Lung (tissue), 12 donors: ENCODE measurements around the gene CHAF1A. TPM values are rescaled to one million over a fixed set of nuclear protein-coding genes. Genes with fewer than 3 reads are reported as not detected.

Source experiments
- ATAC-seq: fragments of 200-7000 bp; cut with Tn5 transposase; one replicate; pipeline ENCODE4 v1.9.1; 2020; ENCODE audit warnings: moderate number of reproducible peaks; ENCODE audit not compliant: insufficient read depth, low FRiP score
- DNase-seq, 3 donors: peaks; one replicate each; pipeline ENCODE4 v3.0.0-alpha.2; 2013 to 2017
- H3K27ac ChIP-seq, 2 donors: one replicate each; pipeline ENCODE4 v1.5.1; 2013; ENCODE audit warnings: mild to moderate bottlenecking in 2 of 2, moderate library complexity in 2 of 2, control low read depth in 1 of 2, inconsistent platforms in 1 of 2, low read depth in 1 of 2, low read length in 1 of 2
- H3K27me3 ChIP-seq, 3 donors: one replicate each; pipeline ENCODE4 v1.5.1; 2013; ENCODE audit warnings: low read length in 2 of 3; ENCODE audit not compliant: control insufficient read depth in 3 of 3, insufficient read depth in 3 of 3
- H3K36me3 ChIP-seq, 4 donors: one replicate each; pipeline ENCODE4 v1.5.1; 2013; ENCODE audit warnings: low read length in 4 of 4, mild to moderate bottlenecking in 1 of 4, moderate library complexity in 1 of 4; ENCODE audit not compliant: control insufficient read depth in 4 of 4, insufficient read depth in 4 of 4
- H3K4me1 ChIP-seq, 5 donors: one replicate each; pipeline ENCODE4 v1.5.1; 2013; ENCODE audit warnings: low read length in 5 of 5, mild to moderate bottlenecking in 2 of 5, moderate library complexity in 1 of 5; ENCODE audit not compliant: control insufficient read depth in 5 of 5, insufficient read depth in 5 of 5
- H3K4me3 ChIP-seq: one replicate; pipeline ENCODE4 v1.5.1; 2013; ENCODE audit warnings: mild to moderate bottlenecking, control low read depth, moderate library complexity
- H3K9ac ChIP-seq, 2 donors: one replicate each; pipeline ENCODE4 v1.5.1; 2013; ENCODE audit warnings: low read length in 2 of 2, control low read depth in 1 of 2; ENCODE audit not compliant: insufficient read depth in 1 of 2
- H3K9me3 ChIP-seq, 4 donors: one replicate each; pipeline ENCODE4 v1.5.1; 2013; ENCODE audit warnings: low read length in 3 of 4, mild to moderate bottlenecking in 1 of 4, moderate library complexity in 1 of 4; ENCODE audit not compliant: control insufficient read depth in 4 of 4, insufficient read depth in 3 of 4
- CTCF ChIP-seq: IDR thresholded peaks from 2 replicates; pipeline ENCODE4 v1.5.1; 2012; ENCODE audit warnings: mild to moderate bottlenecking; ENCODE audit errors: control extremely low read depth, extremely low read depth
- WGBS, 2 donors: extraction: QIAGEN DNeasy Blood & Tissue Kit; methylation state at CpG; one replicate each; pipeline ENCODE4 v1.1.7; 2013; 5-methylcytosine and 5-hydroxymethylcytosine counted together
- polyA plus RNA-seq, 2 donors: library from polyadenylated mRNA; stranded (reverse); fragments of 200-250 nt; gene quantifications; one replicate each; pipeline ENCODE4 v1.2.1, GENCODE V29; 2013
- total RNA-seq, 2 donors: library from RNA; depleted of rRNA in 1 of 2; stranded (reverse); fragments of >200 nt in 1 of 2; gene quantifications; one replicate each; pipeline ENCODE4 v1.2.1, GENCODE V29; 2014 to 2021
- donor health status: control.
- donor health status: control.
- donor health status: Bipolar disorder and iron deficiency.
- donor health status: healthy.
- donor health status: DM: yes; HTN: yes; CAD: no.

CHAF1A gene
- total and polyA plus RNA-seq, 4 donors = 6.8 to 16.7 (median 8.7) TPM

- H3K4me1 ChIP-seq = peaks cover 0 to 27% (median 7%) of the 10 kb centered on the region in 5 donors
- TF ChIP-seq CTCF = no peak
- no peaks in the 10 kb centered on the region for H3K27me3 ChIP-seq
- WGBS, 2 donors = 88 to 90% methylated on average over 24 of the region's 24 CpGs
- peaks cover 10 to 61% (median 25%) of the 10 kb centered on the region in 4 donors for H3K36me3 ChIP-seq
- no peak overlapping the region for H3K27ac ChIP-seq
- ATAC-seq = no peak
- no peak overlapping the region for H3K4me3 ChIP-seq
- no peaks in the 10 kb centered on the region for H3K9me3 ChIP-seq
- H3K9ac ChIP-seq = no peak overlapping the region
- DNase-seq = peak in 1 of 3 donors; percentile 10
Measured at GRCh38 chr19:4452230-4452990, 50.0 kb downstream of the CHAF1A start.

- no peak overlapping the region for H3K4me3 ChIP-seq
- H3K4me1 ChIP-seq = peaks cover 0 to 27% (median 7%) of the 10 kb centered on the region in 5 donors
- H3K9me3 ChIP-seq = no peaks in the 10 kb centered on the region
- no peaks in the 10 kb centered on the region for H3K27me3 ChIP-seq
- DNase-seq (peak in 1 of 3 donors; percentile 8), ATAC-seq (no peak)
- H3K27ac ChIP-seq = no peak overlapping the region
- H3K36me3 ChIP-seq = peaks cover 10 to 50% (median 23%) of the 10 kb centered on the region in 4 donors
- no peak for TF ChIP-seq CTCF
- WGBS, 2 donors = 79 to 85% methylated on average over 32 to 34 of the region's 34 CpGs
- no peak overlapping the region for H3K9ac ChIP-seq
Measured at GRCh38 chr19:4453232-4454179, 51.1 kb downstream of the CHAF1A start.

GRCh38 chr19:4454747-4455718 is 52.6 kb downstream of the CHAF1A start:
- DNase-seq (peak in 1 of 3 donors; percentile 34), ATAC-seq (no peak)
- no peaks in the 10 kb centered on the region for H3K9me3 ChIP-seq
- peaks cover 10 to 36% (median 17%) of the 10 kb centered on the region in 4 donors for H3K36me3 ChIP-seq
- H3K27me3 ChIP-seq = no peaks in the 10 kb centered on the region
- TF ChIP-seq CTCF = no peak
- H3K9ac ChIP-seq = peak overlapping the region in 1 of 2 donors; percentile 19
- H3K27ac ChIP-seq = peak overlapping the region in 1 of 2 donors; percentile 8
- H3K4me3 ChIP-seq = no peak overlapping the region
- H3K4me1 ChIP-seq = peaks cover 0 to 22% (median 7%) of the 10 kb centered on the region in 5 donors
- 74 to 84% methylated on average over 29 of the region's 29 CpGs for WGBS, 2 donors
